NCI-H1092 treated with DMSO at 0.1 percent for 48 hours (cell line): ENCODE measurements around the gene SRPK1.

ENCODE experiments used
- DNase-seq: peaks from one replicate; lab custom pipeline; 2025; lab: John Stamatoyannopoulos, UW

SRPK1 gene

DNA sequence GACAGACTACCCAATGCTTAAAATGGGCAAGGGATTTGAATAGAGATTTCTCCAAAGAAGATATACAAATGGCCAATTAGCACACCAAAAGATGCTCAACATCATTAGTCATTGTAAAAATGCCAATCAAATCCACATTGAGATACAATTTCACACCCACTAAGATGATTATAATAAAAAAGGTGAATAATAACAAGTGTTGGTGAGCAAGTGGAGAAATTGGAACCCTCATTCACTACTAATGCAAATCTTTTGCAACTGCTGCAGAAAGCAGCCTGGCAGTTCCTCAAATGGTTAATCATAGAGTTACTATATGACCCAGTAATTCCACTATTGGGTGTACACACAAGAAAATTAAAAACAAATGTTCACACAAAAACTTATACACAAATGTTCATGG, 103.4 kb downstream of the SRPK1 start:
- DNase-seq = no peak

DNA sequence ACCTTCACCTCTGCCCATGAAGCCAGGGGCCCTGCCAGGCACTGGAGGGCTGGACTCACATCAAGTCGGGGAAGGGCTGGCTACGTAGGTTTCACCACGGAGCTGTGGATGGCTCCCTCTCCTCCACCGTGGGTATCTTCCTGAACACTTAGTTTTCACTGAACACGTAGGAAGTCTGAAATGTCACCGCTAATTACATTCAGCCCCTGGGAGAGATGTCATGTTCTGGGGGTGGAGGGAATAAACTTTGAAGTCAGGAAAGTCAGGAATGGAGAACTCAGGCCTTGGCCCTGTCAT, 109.3 kb downstream of the SRPK1 start:
- no peak for DNase-seq

- no peak for DNase-seq
These were observed 109.8 kb downstream of the SRPK1 start for GRCh38 chr6:35810971-35811698.

GRCh38 chr6:35809809-35810208, 111.1 kb downstream of the SRPK1 start:
- DNase-seq = no peak

- peak; percentile 79 for DNase-seq
These were observed 112.2 kb downstream of the SRPK1 start for GRCh38 chr6:35808688-35809087.

DNA sequence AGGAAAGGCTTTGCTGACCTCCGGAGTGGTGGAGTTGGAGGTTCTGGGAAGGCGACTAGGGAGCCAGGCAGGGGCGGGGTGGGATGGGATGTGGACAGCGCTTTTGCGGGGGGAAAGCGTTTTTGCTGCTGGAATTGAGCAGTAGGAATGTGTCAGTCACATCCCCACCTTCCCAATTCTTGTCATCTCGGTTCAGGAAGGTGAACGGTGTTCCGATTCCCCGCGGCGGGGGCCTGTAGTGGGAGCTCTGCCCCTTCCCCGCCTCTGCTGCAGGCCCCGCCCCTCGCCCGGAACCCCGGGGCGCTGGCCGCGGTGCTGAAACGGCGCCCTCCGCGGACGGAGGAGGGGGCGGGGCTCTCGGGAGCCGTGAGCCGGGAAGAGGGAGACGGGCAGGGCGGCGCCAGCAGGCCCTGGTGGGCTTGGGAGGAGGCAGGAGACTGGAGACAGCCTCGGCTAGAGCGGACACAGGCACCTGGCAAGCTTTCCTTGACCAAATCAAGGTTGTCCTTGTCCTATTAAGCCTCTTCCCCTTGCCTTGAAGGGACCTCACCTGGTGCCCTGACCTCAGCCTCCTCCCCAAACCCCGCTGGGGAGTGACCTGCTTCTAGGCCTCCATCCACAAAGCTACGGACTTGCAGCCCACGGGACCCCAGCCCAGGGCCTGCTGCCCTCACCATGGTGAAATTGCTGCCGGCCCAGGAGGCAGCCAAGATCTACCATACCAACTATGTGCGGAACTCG, 115.7 kb downstream of the SRPK1 start, which contains the start of gene LHFPL5:
LHFPL5 (plus strand) TSS at position 357 of the 741 bp plus-strand sequence; CDS start at position 676, 319 bp downstream.
- peak; percentile 68 for DNase-seq

GRCh38 chr6:35801148-35801547, 119.8 kb downstream of the SRPK1 start:
- DNase-seq = no peak

DNA sequence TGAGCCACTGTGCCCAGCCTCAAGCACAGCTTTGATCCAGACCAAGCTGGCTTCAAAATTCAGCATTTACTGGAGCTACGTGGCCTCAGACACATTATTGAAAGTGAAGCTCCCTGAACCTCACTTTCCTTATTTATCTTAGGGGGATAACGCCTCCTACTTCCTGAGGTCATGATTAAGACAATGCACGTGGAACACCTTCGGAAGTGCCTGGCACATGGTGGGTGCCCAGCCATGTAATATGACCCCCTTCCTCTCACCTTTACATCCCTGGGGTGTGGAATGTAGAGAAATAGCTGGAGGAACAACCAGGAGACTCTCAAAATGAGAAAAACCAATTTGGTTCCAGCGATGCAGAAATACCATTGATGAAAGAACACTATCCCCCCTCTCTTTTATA, 122.2 kb downstream of the SRPK1 start:
- no peak for DNase-seq

DNA sequence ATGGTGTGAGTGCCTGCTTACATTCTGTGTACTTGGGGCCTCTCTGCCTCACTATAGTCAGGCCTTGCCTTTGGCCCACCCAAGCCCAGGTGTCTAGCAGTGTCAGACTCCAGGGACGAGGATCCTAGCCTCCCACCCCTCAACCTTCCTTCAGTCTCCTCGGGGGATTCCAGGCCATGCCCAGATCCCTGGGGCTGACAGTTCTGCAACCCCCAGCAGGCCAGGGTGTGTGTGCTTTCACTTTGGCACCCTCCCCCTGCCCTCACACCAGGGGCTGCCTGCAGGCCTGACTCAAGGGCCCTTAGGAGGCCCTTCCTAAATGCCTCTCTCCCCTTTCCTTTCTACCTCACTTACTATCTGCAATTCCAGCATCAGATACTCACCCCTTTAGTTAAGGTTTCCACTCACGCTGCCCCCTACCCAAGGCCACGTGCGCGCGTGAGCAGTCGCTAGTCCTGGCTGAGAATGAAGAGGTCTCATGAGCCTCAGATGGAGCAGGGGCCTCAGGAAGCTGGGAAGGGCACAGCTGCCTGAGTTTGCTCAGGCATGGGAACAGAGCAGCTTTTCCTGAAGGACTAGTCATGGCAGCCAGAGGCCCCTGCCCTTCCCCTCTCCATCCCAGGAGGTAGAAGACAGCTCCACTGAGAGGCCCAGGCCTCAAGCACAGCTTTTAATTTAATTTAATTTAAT, 122.9 kb downstream of the SRPK1 start:
- DNase-seq = no peak

- DNase-seq = no peak
These were observed 124.7 kb downstream of the SRPK1 start for GRCh38 chr6:35796236-35796635.

DNA sequence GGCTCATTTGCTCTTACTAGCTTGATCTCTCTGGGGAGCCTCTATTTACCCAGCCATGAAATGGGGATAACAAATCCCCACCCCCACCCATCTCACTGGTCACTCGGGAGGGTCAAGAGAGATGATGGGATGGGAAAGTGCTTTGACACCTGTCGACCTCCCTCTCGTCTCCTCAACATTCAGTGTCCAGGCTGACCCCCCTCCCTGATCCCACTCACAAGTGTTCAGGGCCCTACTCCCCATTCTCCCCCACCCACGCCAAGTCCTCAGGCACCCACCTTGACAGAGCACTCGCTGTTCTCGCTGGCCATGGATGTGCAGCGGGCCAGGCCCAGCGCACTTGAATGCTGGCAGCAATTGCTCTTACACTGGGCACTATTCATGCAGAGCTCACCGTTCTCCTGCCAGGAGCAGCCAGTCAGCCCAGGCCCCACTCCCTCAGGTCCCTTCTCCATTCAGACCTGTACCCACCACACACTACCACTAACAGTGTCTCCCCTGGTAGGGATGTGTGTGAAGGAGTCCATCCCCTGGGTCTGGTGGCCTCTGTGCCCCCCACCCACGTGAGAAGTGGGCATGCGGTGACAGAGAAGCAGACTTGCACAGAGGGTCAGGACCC, 125.3 kb downstream of the SRPK1 start:
- DNase-seq = no peak

DNA sequence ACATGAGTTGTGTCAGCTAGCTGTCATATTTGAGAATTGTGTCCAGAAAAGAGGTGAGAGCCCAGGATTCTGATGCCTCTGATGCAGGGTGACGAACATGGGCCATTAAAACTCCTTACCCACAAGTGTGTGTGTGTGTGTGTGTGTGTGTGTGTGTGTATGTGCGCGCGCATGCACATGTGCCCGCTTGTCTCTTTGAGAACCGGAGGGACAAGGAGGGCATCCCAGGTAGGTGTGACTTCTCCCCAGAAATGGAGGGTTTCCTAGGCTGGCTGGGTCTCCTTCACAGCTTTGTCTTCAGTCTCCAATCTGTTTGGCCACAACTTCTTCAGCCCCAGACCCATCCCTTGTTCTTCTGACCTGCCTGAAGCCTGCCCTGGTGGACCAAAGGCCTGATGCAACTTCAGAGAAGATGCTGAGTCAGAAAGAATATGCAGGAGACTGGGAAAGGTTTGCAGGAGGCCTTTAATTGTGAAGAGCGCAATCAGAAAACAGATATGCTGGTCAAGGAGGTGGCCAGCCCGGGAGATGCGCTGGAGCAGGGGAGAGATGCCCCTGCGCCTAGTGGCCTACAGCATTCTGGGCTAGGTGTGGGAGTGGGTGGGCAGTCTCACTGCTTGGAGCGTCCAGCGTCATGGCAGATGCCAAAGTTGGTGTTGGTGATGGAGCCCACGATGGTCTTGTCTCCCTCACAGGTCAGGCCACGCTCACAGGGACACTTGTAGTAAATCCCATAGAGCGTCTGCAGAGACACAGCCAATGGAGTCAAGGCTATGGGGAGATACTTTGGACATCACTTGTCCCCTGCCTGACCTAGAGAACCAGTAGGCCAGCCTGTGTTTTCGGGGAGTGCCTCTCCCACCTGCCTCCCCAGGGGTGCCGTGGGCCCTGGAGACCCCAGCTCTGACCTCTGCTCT, 126.1 kb downstream of the SRPK1 start:
- DNase-seq = no peak

DNA sequence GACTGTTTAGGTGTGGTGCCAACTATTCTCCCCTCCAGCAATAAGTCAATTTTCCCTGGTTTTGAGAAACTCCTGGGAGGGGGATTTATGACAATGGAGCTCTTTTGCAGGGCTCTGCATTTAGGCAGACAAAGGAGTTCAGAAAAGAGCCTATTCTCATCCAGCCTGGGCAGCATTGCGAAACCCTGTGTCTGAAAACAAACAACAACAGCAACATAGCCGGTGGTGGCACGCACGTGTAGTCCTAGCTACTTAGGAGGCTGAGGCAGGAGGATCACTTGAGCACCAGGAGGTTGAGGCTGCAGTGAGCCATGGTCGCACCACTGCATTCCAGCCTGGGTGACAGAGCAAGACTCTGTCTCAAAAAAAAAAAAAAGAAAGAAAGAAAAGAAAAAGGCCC, 130.2 kb downstream of the SRPK1 start:
- DNase-seq = no peak

GRCh38 chr6:35788423-35788982, 132.4 kb downstream of the SRPK1 start:
- no peak for DNase-seq

- DNase-seq = no peak
These were observed 133.4 kb downstream of the SRPK1 start for GRCh38 chr6:35787266-35788218.

DNA sequence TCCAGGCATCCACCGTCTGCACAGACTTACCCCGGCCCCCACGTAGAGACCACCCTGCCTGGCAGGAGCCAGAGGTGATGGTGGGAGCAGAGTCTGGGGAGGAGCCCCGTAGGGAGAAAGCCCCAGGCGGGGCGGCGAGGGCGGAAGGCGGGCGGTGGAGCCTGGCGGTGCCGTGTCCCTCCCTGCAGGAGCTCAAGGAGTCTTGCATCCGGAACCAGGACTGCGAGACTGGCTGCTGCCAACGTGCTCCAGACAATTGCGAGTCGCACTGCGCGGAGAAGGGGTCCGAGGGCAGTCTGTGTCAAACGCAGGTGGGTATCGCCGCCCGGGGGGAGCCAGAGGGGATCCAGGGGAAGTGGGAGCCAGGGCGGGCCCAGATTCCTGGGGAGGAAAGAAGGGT, 134.1 kb downstream of the SRPK1 start:
- DNase-seq = no peak

GRCh38 chr6:35786272-35786671, 134.6 kb downstream of the SRPK1 start:
- DNase-seq = no peak

- no peak for DNase-seq
These were observed 136.7 kb downstream of the SRPK1 start for GRCh38 chr6:35784200-35784599.
